ENCODE results near the gene CNGB1.
"Not testable (repeated sequence)": the region's sequence is repeated elsewhere in the genome, so short reads cannot be mapped to it uniquely, and the experiment has no call there.

The CNGB1 gene

GRCh38 chr16:57875347-57875746 lies 95.6 kb downstream of the CNGB1 start:
- TF ChIP-seq, protein P1, sequence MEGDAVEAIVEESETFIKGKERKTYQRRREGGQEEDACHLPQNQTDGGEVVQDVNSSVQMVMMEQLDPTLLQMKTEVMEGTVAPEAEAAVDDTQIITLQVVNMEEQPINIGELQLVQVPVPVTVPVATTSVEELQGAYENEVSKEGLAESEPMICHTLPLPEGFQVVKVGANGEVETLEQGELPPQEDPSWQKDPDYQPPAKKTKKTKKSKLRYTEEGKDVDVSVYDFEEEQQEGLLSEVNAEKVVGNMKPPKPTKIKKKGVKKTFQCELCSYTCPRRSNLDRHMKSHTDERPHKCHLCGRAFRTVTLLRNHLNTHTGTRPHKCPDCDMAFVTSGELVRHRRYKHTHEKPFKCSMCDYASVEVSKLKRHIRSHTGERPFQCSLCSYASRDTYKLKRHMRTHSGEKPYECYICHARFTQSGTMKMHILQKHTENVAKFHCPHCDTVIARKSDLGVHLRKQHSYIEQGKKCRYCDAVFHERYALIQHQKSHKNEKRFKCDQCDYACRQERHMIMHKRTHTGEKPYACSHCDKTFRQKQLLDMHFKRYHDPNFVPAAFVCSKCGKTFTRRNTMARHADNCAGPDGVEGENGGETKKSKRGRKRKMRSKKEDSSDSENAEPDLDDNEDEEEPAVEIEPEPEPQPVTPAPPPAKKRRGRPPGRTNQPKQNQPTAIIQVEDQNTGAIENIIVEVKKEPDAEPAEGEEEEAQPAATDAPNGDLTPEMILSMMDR (IDR thresholded peaks at IDR 0.05; ENCODE audit: low read depth, low read length): no peak
- no peak overlapping the region for H3K4me3 ChIP-seq (ENCODE audit: low read depth, low read length)

DNA sequence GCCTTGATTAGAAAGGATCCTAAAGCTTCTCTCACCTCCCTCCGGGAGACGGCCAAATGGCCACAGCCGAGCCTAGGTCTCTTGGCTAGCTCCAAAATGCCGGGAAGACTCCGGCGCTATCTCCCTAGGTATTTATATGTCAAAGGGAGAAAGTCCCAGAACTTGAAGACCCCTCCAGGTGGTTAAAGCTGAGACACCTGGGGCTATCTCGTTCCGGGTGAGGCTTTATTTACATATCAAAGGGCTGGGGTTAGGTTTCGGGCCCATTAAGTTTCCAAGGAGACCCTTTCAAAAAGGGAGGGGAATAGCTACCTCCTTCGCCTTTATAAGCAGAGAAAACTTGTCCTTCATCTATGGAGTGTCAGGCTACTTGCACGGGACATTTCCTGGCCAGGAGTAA lies 97.7 kb downstream of the CNGB1 start:
- H3K4me3 ChIP-seq (ENCODE audit: low read depth, low read length): no peak overlapping the region
- TF ChIP-seq, protein P1 (IDR thresholded peaks at IDR 0.05; ENCODE audit: low read depth, low read length): no peak

DNA sequence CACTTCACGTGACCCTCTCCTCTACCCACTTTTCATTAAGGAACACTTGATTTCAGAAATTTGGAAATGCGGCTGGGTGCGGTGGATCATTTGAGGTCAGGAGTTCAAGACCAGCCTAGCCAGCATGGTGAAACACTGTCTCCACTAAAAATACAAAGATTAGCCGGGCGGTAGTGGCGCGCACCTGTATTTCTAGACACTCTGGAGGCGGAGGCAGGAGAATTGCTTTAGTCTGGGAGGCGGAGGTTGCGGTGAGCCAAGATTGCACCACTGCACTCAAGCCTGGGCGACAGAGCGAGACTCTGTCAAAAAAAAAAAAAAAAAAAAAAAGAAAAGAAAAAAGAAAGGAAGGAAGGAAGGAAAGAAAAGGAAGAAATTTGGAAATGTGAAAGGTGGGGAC lies 98.2 kb downstream of the CNGB1 start:
- not testable (repeated sequence) for H3K4me3 ChIP-seq (ENCODE audit: low read depth, low read length)

DNA sequence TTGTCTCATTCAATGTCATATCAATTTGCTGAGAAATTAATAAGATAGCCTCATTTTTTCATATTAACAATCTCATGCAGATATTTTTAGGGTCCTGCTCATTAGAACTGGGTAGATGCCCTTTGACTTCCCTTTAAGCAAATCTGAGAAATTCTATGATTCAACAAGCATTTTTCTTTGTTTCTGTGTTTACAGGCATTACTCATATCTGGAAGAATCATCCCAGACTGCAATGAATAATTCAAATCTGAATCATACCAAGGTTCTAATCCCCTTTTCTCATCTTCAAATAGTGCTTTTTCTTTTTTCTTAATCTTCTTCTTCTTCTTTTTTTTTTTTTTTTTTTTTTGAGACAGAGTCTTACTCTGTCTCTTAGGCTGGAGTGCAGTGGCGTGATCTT lies 99.5 kb downstream of the CNGB1 start:
- TF ChIP-seq, protein P1 (IDR thresholded peaks at IDR 0.05; ENCODE audit: low read depth, low read length): no peak
- no peak overlapping the region for H3K4me3 ChIP-seq (ENCODE audit: low read depth, low read length)

DNA sequence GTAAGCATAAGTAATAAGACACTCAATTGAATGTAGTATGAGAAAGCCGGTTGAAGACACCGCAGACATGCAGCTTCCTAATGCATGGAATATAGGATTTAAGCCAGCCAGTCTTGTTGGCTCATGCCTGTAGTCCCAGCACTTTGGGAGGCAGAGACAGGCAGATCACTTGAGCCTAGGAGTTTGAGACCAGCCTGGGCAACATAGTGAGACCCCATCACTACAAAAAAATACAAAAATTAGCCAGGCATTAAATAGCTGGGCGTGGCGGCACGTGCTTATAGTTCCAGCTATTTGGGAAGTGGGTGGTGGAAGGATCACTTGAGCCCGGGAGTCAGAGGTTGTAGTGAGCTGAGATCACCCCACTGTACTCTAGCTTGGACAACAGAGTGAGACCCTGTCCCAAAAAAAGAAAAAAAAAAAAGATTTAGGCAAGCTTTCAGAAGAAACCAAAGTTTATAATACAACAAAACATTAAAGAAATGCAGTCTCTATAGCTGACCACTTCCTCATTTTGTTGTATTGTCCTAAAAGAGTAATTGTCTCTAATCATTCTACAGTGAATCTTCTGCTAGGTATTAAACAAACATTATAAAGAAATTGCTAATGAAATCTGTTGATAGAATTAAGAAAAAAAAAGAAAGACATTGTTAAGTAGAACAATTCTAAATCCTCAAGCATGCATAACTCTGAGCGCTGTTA lies 100.0 kb downstream of the CNGB1 start:
- TF ChIP-seq, protein P1 (IDR thresholded peaks at IDR 0.05; ENCODE audit: low read depth, low read length): no peak
- no peak overlapping the region for H3K4me3 ChIP-seq (ENCODE audit: low read depth, low read length)

DNA sequence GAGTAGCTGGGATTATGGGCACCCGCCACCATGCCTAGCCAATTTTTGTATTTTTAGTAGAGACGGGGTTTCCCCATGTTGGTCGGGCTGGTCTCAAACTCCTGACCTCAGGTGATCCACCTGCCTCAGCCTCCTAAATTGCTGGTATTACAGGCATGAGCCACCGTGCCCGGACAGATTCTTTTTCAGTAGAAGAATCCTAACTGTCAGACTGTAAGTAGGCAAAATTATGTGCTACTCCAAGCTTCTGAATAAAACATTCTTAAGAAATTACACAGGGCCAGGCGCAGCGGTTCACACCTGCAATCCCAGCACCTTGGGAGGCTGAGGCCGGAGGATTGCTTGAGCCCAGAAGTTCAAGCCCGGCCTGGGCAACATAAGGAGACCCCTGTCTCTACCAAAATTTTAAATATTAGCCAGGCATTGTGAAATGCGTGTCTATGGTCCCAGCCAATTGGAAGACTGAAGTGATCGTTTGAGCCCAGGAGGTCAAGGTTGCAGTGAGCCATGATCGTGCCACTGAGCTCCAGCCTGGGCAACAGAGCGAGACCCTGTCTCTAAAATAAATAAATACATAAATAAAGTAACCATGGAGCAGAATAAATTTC lies 101.9 kb downstream of the CNGB1 start:
- H3K4me3 ChIP-seq (ENCODE audit: low read depth, low read length): no peak overlapping the region
- TF ChIP-seq, protein P1 (IDR thresholded peaks at IDR 0.05; ENCODE audit: low read depth, low read length): no peak

GRCh38 chr16:57867000-57867561 lies 103.8 kb downstream of the CNGB1 start:
- no peak overlapping the region for H3K4me3 ChIP-seq (ENCODE audit: low read depth, low read length)
- TF ChIP-seq, protein P1 (IDR thresholded peaks at IDR 0.05; ENCODE audit: low read depth, low read length): no peak

Data from WI38 (cell line).